Mesenchymal stem cell (in vitro differentiated cells and primary cell): ENCODE data around the gene MAST2.
"Not testable (repeated sequence)": the region's sequence is repeated elsewhere in the genome, so short reads cannot be mapped to it uniquely, and the experiment has no call there.

Experiments
- DNase-seq: peaks from one replicate; pipeline ENCODE4 v3.0.0-alpha.2; 2013
- H2AFZ ChIP-seq: one replicate; pipeline ENCODE4 v1.6.1; 2013; ENCODE audit warnings: low read depth, mild to moderate bottlenecking, control low read depth, inconsistent platforms, low read length, moderate library complexity
- H2AK5ac ChIP-seq: 2 replicates; pipeline ENCODE4 v1.6.1; 2013; ENCODE audit warnings: low read length, moderate library complexity, mild to moderate bottlenecking, inconsistent platforms; ENCODE audit not compliant: severe bottlenecking
- H2BK120ac ChIP-seq: one replicate; pipeline ENCODE4 v1.6.1; 2013; ENCODE audit warnings: low read depth, mild to moderate bottlenecking, inconsistent platforms, low read length, moderate library complexity
- H2BK12ac ChIP-seq, 2 experiments: one replicate each; pipeline ENCODE4 v1.6.1; 2013; ENCODE audit warnings: inconsistent platforms in 2 of 2, low read length in 2 of 2, mild to moderate bottlenecking in 2 of 2, moderate library complexity in 2 of 2, control low read depth in 1 of 2
- H2BK15ac ChIP-seq: one replicate; pipeline ENCODE4 v1.6.1; 2013; ENCODE audit warnings: mild to moderate bottlenecking, low read depth, inconsistent platforms; ENCODE audit not compliant: poor library complexity, severe bottlenecking
- H2BK5ac ChIP-seq: 2 replicates; pipeline ENCODE4 v1.6.1; 2013; ENCODE audit warnings: low read depth, mild to moderate bottlenecking, low read length, control low read depth, inconsistent platforms; ENCODE audit not compliant: poor library complexity, severe bottlenecking
- H3K14ac ChIP-seq, 2 experiments: one replicate each; pipeline ENCODE4 v1.6.1; 2013; ENCODE audit warnings: inconsistent platforms in 2 of 2, low read length in 2 of 2, control low read depth in 1 of 2, mild to moderate bottlenecking in 1 of 2, moderate library complexity in 1 of 2
- H3K18ac ChIP-seq, 2 experiments: one replicate each; pipeline ENCODE4 v1.6.1; 2013; ENCODE audit warnings: inconsistent platforms in 2 of 2, low read length in 2 of 2, control low read depth in 1 of 2, low read depth in 1 of 2, mild to moderate bottlenecking in 1 of 2
- H3K23ac ChIP-seq, 2 experiments: one replicate each; pipeline ENCODE4 v1.6.1; 2013; ENCODE audit warnings: inconsistent platforms in 2 of 2, low read length in 2 of 2, mild to moderate bottlenecking in 2 of 2, moderate library complexity in 2 of 2, control low read depth in 1 of 2
- H3K27ac ChIP-seq: 2 replicates; pipeline ENCODE4 v1.5.1; 2013; ENCODE audit warnings: mild to moderate bottlenecking, moderate library complexity, low read length, control low read depth, inconsistent platforms; ENCODE audit not compliant: poor library complexity, severe bottlenecking
- H3K27me3 ChIP-seq, 2 experiments: 2 replicates each; pipeline versions ENCODE4 v1.6.1 to v1.7.0; 2013; ENCODE audit warnings: low read length in 2 of 2, mild to moderate bottlenecking in 2 of 2, moderate library complexity in 2 of 2, control low read depth in 1 of 2, inconsistent platforms in 1 of 2; ENCODE audit not compliant: control insufficient read depth in 1 of 2, insufficient read depth in 1 of 2
- H3K36me3 ChIP-seq, 2 experiments: 2 replicates each; pipeline versions ENCODE4 v1.6.1 to v1.7.0; 2013; ENCODE audit warnings: low read length in 2 of 2, control low read depth in 1 of 2, inconsistent platforms in 1 of 2, low read depth in 1 of 2, mild to moderate bottlenecking in 1 of 2; ENCODE audit not compliant: insufficient read depth in 2 of 2, control insufficient read depth in 1 of 2
- H3K4ac ChIP-seq, 2 experiments: one replicate each; pipeline ENCODE4 v1.6.1; 2013; ENCODE audit warnings: inconsistent platforms in 2 of 2, low read length in 2 of 2, mild to moderate bottlenecking in 2 of 2, moderate library complexity in 2 of 2, control low read depth in 1 of 2, low read depth in 1 of 2
- H3K4me1 ChIP-seq: 2 replicates; pipeline ENCODE4 v1.6.1; 2013; ENCODE audit warnings: low read depth, low read length, control low read depth; ENCODE audit not compliant: control insufficient read depth, insufficient read depth
- H3K4me2 ChIP-seq: 2 replicates; pipeline ENCODE4 v1.6.1; 2013; ENCODE audit warnings: low read length, mild to moderate bottlenecking, inconsistent platforms; ENCODE audit not compliant: poor library complexity, severe bottlenecking
- H3K4me3 ChIP-seq, 2 experiments: 2 replicates each; pipeline versions ENCODE4 v1.5.1 to v1.7.0; 2013; ENCODE audit warnings: low read length in 2 of 2, mild to moderate bottlenecking in 2 of 2, control low read depth in 1 of 2, low read depth in 1 of 2; ENCODE audit not compliant: insufficient read depth in 1 of 2
- H3K79me1 ChIP-seq: replicated peaks from 2 replicates; pipeline ENCODE4 v1.6.1; 2013; ENCODE audit warnings: mild to moderate bottlenecking, control low read depth, low read length, inconsistent platforms; ENCODE audit not compliant: poor library complexity, severe bottlenecking
- H3K9ac ChIP-seq: 2 replicates; pipeline ENCODE4 v1.7.0; 2013; ENCODE audit warnings: mild to moderate bottlenecking, low read length, moderate library complexity
- H3K9me3 ChIP-seq: 2 replicates; pipeline ENCODE4 v1.7.0; 2013; ENCODE audit warnings: mild to moderate bottlenecking, low read length; ENCODE audit not compliant: control insufficient read depth
- H4K8ac ChIP-seq: one replicate; pipeline ENCODE4 v1.6.1; 2013; ENCODE audit warnings: inconsistent platforms, mild to moderate bottlenecking, low read length, moderate library complexity
- H4K91ac ChIP-seq: one replicate; pipeline ENCODE4 v1.6.1; 2013; ENCODE audit warnings: mild to moderate bottlenecking, low read length, inconsistent platforms
- WGBS: methylation state at CpG from one replicate; pipeline ENCODE4 v1.1.7; 2013; ENCODE audit warnings: mixed read lengths; 5-methylcytosine and 5-hydroxymethylcytosine counted together

MAST2 gene

GRCh38 chr1:45945426-45945825 lies 142.0 kb downstream of the MAST2 start:
- H3K27me3 ChIP-seq = no peaks in the 10 kb centered on the region
- no peak overlapping the region for H2BK12ac ChIP-seq
- no peak overlapping the region for H2BK5ac ChIP-seq
- no peak overlapping the region for H3K9ac ChIP-seq
- peak overlapping the region; percentile 64 for H3K27ac ChIP-seq
- no peak overlapping the region for H2BK15ac ChIP-seq
- WGBS = 75% methylated on average over 2 of the region's 2 CpGs
- H3K14ac ChIP-seq = no peak overlapping the region
- H4K91ac ChIP-seq = no peak overlapping the region
- peak overlapping the region; percentile 73 for H2AK5ac ChIP-seq
- no peak overlapping the region for H4K8ac ChIP-seq
- H3K4me3 ChIP-seq = no peak overlapping the region
- peak; percentile 11 for DNase-seq
- no peaks in the 10 kb centered on the region for H3K36me3 ChIP-seq
- H3K4me2 ChIP-seq = no peak overlapping the region
- H3K23ac ChIP-seq = no peak overlapping the region
- no peak overlapping the region for H2AFZ ChIP-seq
- H3K79me1 ChIP-seq = peaks cover 16% of the 10 kb centered on the region
- H2BK120ac ChIP-seq = no peak overlapping the region
- no peak overlapping the region for H3K4ac ChIP-seq
- no peak overlapping the region for H3K18ac ChIP-seq
- no peaks in the 10 kb centered on the region for H3K9me3 ChIP-seq
- peaks cover 3% of the 10 kb centered on the region for H3K4me1 ChIP-seq

- not testable (repeated sequence) for H4K91ac ChIP-seq, H3K9ac ChIP-seq, H3K18ac ChIP-seq, H3K9me3 ChIP-seq, H3K4me2 ChIP-seq, DNase-seq, H3K36me3 ChIP-seq, H3K4me3 ChIP-seq, H3K23ac ChIP-seq, H4K8ac ChIP-seq, H2BK15ac ChIP-seq, H2BK12ac ChIP-seq, H3K27ac ChIP-seq, H2AK5ac ChIP-seq, H3K4me1 ChIP-seq, H2BK120ac ChIP-seq, H3K4ac ChIP-seq, H3K27me3 ChIP-seq, H2AFZ ChIP-seq, H3K14ac ChIP-seq, H2BK5ac ChIP-seq, H3K79me1 ChIP-seq
- no CpG with 5 or more reads among the region's 2 CpGs for WGBS
Observed at GRCh38 chr1:45949462-45949861, 146.1 kb downstream of the MAST2 start.

GRCh38 chr1:45952072-45952471 lies 148.7 kb downstream of the MAST2 start:
- Histone ChIP-seq H3K27ac (no peak overlapping the region), H3K27me3 (no peaks in the 10 kb centered on the region), H3K4me1 (peaks cover 4% of the 10 kb centered on the region), H3K18ac (no peak overlapping the region), H3K79me1 (peaks cover 10% of the 10 kb centered on the region), H3K14ac (no peak overlapping the region), H3K4ac (no peak overlapping the region), H2AK5ac (no peak overlapping the region), H3K9me3 (no peaks in the 10 kb centered on the region), H3K23ac (no peak overlapping the region), H2BK5ac (no peak overlapping the region), H2AFZ (no peak overlapping the region), H3K36me3 (no peaks in the 10 kb centered on the region), H2BK15ac (no peak overlapping the region), H4K8ac (no peak overlapping the region), H3K9ac (no peak overlapping the region), H2BK12ac (no peak overlapping the region), H2BK120ac (no peak overlapping the region), H3K4me3 (no peak overlapping the region), H3K4me2 (no peak overlapping the region), H4K91ac (no peak overlapping the region)
- no peak for DNase-seq
- WGBS = 85% methylated on average over 2 of the region's 2 CpGs

- H4K8ac ChIP-seq = peak overlapping the region; percentile 52
- no peak overlapping the region for H2BK15ac ChIP-seq
- 2% methylated on average over 6 of the region's 9 CpGs for WGBS
- peak; percentile 87 for DNase-seq
- peak overlapping the region; percentile 80 to 94 for H2BK12ac ChIP-seq
- no peaks in the 10 kb centered on the region for H3K27me3 ChIP-seq
- H2AK5ac ChIP-seq = peak overlapping the region; percentile 49
- H3K27ac ChIP-seq = peak overlapping the region; percentile 92
- peak overlapping the region; percentile 26 for H3K9ac ChIP-seq
- H2BK120ac ChIP-seq = no peak overlapping the region
- H2AFZ ChIP-seq = no peak overlapping the region
- peak overlapping the region in 1 of 2 experiments; percentile 71 for H3K14ac ChIP-seq
- peak overlapping the region; percentile 64 for H4K91ac ChIP-seq
- H3K4me3 ChIP-seq = peak overlapping the region in 1 of 2 experiments; percentile 57
- H3K4ac ChIP-seq = peak overlapping the region; percentile 10 to 89
- H3K9me3 ChIP-seq = no peaks in the 10 kb centered on the region
- peak overlapping the region; percentile 82 for H2BK5ac ChIP-seq
- peaks cover 4% of the 10 kb centered on the region for H3K4me1 ChIP-seq
- H3K36me3 ChIP-seq = peaks cover 0 to under 1% of the 10 kb centered on the region in 2 experiments
- no peak overlapping the region for H3K23ac ChIP-seq
- H3K18ac ChIP-seq = peak overlapping the region; percentile 17 to 87
- peaks cover 14% of the 10 kb centered on the region for H3K79me1 ChIP-seq
- H3K4me2 ChIP-seq = peak overlapping the region; percentile 54
Observed at GRCh38 chr1:45953934-45954847, 150.8 kb downstream of the MAST2 start.
